HepG2 (cell line): ENCODE measurements around the gene BTAF1. TPM values are rescaled to one million over a fixed set of nuclear protein-coding genes. Genes with fewer than 3 reads are reported as not detected.
A peak's percentile ranks its signal among the peaks of the same experiment; 100 is the strongest.

Source experiments
- CENPX ChIP-seq: sonication (generic); formaldehyde crosslinking; IDR thresholded peaks from 2 replicates; pipeline ENCODE4 v1.9.0; 2021; ENCODE audit warnings: mild to moderate bottlenecking, missing genetic modification reagents, moderate library complexity
- PHB2 ChIP-seq: fragments of 450-650 bp; IDR thresholded peaks from 2 replicates; pipeline ENCODE4 v1.6.1; 2018; ENCODE audit not compliant: partially characterized antibody
- PITX1 ChIP-seq: sonication (generic); formaldehyde crosslinking; IDR thresholded peaks from 2 replicates; pipeline ENCODE4 v1.5.1; 2020; ENCODE audit warnings: mild to moderate bottlenecking, missing genetic modification reagents
- RBAK ChIP-seq: sonication (generic); formaldehyde crosslinking; IDR thresholded peaks from 2 replicates; pipeline ENCODE4 v1.5.1; 2020; ENCODE audit warnings: mild to moderate bottlenecking, missing genetic modification reagents
- SMC3 ChIP-seq: IDR thresholded peaks from 2 replicates; pipeline ENCODE4 v1.6.1; 2011; ENCODE audit warnings: low read length, improper control_type of control experiment
- ZNF451 ChIP-seq: sonication (generic); formaldehyde crosslinking; IDR thresholded peaks from 2 replicates; pipeline ENCODE4 v1.5.0; 2020; ENCODE audit warnings: mild to moderate bottlenecking, missing genetic modification reagents
- ZNF589 ChIP-seq: sonication (generic); formaldehyde crosslinking; conservative IDR thresholded peaks from 2 replicates; pipeline ENCODE4 v1.8.0; 2022; ENCODE audit warnings: mild to moderate bottlenecking, moderate library complexity, missing genetic modification reagents
- ZNF619 ChIP-seq: sonication (generic); formaldehyde crosslinking; IDR thresholded peaks from 2 replicates; pipeline ENCODE4 v1.4.0; 2020; ENCODE audit warnings: mild to moderate bottlenecking, missing genetic modification reagents
- ZNF773 ChIP-seq: sonication (generic); formaldehyde crosslinking; IDR thresholded peaks from 2 replicates; pipeline ENCODE4 v1.4.0; 2020; ENCODE audit warnings: missing genetic modification reagents, borderline replicate concordance
- ZNF883 ChIP-seq: sonication (generic); formaldehyde crosslinking; IDR thresholded peaks from 2 replicates; pipeline ENCODE4 v1.5.1; 2020; ENCODE audit warnings: mild to moderate bottlenecking, missing genetic modification reagents; ENCODE audit errors: not compliant biosample characterization
- polyA plus RNA-seq, 8 experiments: library from polyadenylated mRNA; depleted of rRNA in 3 of 8; stranded (reverse) in 7 of 8; unstranded in 1 of 8; fragments of >200 nt; fragmentation: Illumina TruSeq in 4 of 8; extraction: Trizol in 4 of 8; gene quantifications; 2 replicates each; pipeline versions ENCODE4 v1.2.1 to v1.2.3, GENCODE V29; 2011 to 2016; ENCODE audit warnings: low read depth in 4 of 8, missing spikeins in 1 of 8, mixed read lengths in 1 of 8; ENCODE audit not compliant: insufficient read depth in 1 of 8
- total RNA-seq, 5 experiments: library from RNA; depleted of rRNA; stranded (reverse); fragments of >200 nt; fragmentation: Illumina TruSeq; extraction: Trizol; gene quantifications; 2 replicates each; pipeline ENCODE4 v1.2.3, GENCODE V29; 2016; ENCODE audit warnings: low read depth in 1 of 5
- TF ChIP-seq, protein P1 (sequence below): sonication (generic); formaldehyde crosslinking; IDR thresholded peaks from 2 replicates; pipeline ENCODE4 v1.9.0; 2022; ENCODE audit warnings: missing genetic modification reagents, mild to moderate bottlenecking, borderline replicate concordance
- TF ChIP-seq, protein P2 (sequence below): sonication (generic); formaldehyde crosslinking; IDR thresholded peaks from 2 replicates; pipeline ENCODE4 v1.5.1; 2020; ENCODE audit warnings: missing genetic modification reagents, mild to moderate bottlenecking, borderline replicate concordance
- TF ChIP-seq, protein P3 (sequence below): sonication (generic); formaldehyde crosslinking; IDR thresholded peaks from 2 replicates; pipeline ENCODE4 v1.4.0; 2020; ENCODE audit warnings: missing genetic modification reagents, borderline replicate concordance
- TF ChIP-seq, protein P4 (sequence below): sonication (generic); formaldehyde crosslinking; IDR thresholded peaks from 2 replicates; pipeline ENCODE4 v1.4.0; 2020; ENCODE audit warnings: missing genetic modification reagents, borderline replicate concordance

Gene BTAF1
- total and polyA plus RNA-seq, 2 of the 13 experiments (the other 11 are each of a cell fraction or from before 2014, with no cell fraction given) = 38.6 to 54.1 TPM

DNA sequence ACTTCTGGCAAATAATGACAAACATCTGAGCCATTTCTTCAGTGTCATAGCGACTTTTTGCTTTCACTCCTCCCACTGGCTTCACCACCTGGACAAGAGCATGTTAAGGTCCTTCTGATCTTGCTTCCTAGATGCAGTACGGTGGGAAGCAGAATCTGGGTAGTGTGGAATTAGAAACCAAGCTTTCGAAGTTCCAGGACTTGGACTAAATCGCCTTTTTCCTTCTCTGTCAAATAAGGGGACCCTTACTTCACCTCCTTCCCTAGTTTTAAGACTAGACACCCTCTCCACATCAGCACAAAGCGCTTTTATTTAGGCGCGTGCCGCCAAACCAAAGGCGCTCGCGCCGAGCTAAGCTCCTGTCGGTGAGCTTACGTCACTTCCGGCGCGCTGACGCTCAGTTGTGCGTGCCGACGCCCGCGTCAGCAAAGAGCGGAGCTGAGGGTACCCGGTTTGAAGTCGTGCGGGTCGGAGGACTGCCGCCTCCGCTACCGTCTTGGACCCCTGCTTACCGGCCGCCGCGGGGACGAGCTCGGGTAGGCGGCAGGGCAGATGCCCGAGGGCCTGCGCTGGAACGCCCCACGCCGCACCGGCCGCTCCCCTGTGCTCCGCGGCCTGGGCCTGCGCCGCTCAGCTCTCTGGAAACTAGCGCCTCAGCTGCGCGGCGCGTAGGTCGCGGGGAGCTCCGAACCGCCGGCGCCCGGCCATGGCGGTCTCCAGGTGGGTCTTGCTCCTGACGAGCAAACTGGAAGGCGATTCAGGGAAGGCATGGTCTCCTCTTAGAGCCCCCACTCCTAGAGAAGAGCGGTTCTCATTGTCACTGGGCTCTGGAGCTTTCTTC lies at the start of gene BTAF1 (continued):
- TF ChIP-seq, protein P1, sequence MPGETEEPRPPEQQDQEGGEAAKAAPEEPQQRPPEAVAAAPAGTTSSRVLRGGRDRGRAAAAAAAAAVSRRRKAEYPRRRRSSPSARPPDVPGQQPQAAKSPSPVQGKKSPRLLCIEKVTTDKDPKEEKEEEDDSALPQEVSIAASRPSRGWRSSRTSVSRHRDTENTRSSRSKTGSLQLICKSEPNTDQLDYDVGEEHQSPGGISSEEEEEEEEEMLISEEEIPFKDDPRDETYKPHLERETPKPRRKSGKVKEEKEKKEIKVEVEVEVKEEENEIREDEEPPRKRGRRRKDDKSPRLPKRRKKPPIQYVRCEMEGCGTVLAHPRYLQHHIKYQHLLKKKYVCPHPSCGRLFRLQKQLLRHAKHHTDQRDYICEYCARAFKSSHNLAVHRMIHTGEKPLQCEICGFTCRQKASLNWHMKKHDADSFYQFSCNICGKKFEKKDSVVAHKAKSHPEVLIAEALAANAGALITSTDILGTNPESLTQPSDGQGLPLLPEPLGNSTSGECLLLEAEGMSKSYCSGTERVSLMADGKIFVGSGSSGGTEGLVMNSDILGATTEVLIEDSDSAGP (CRISPR knock-in tag) = peak; percentile 93
- TF ChIP-seq, protein P2, sequence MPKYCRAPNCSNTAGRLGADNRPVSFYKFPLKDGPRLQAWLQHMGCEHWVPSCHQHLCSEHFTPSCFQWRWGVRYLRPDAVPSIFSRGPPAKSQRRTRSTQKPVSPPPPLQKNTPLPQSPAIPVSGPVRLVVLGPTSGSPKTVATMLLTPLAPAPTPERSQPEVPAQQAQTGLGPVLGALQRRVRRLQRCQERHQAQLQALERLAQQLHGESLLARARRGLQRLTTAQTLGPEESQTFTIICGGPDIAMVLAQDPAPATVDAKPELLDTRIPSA = 0 out of 2 replicates have a peak, but pooled peaks have one; percentile 69
- TF ChIP-seq, protein P3, sequence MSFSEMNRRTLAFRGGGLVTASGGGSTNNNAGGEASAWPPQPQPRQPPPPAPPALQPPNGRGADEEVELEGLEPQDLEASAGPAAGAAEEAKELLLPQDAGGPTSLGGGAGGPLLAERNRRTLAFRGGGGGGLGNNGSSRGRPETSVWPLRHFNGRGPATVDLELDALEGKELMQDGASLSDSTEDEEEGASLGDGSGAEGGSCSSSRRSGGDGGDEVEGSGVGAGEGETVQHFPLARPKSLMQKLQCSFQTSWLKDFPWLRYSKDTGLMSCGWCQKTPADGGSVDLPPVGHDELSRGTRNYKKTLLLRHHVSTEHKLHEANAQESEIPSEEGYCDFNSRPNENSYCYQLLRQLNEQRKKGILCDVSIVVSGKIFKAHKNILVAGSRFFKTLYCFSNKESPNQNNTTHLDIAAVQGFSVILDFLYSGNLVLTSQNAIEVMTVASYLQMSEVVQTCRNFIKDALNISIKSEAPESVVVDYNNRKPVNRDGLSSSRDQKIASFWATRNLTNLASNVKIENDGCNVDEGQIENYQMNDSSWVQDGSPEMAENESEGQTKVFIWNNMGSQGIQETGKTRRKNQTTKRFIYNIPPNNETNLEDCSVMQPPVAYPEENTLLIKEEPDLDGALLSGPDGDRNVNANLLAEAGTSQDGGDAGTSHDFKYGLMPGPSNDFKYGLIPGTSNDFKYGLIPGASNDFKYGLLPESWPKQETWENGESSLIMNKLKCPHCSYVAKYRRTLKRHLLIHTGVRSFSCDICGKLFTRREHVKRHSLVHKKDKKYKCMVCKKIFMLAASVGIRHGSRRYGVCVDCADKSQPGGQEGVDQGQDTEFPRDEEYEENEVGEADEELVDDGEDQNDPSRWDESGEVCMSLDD = 0 out of 2 replicates have a peak, but pooled peaks have one; percentile 69
- TF ChIP-seq CENPX (CRISPR knock-in tag) = no peak
- peak; percentile 96; the same call in 1 of the 2 replicates for TF ChIP-seq ZNF451 (CRISPR knock-in tag)
- TF ChIP-seq SMC3 = no peak
- TF ChIP-seq ZNF883 = peak; percentile 95
- no peak for TF ChIP-seq RBAK
- TF ChIP-seq PHB2 = no peak
- TF ChIP-seq ZNF619 (CRISPR knock-in tag) = no peak
- no peak; the same call in 1 of the 2 replicates for TF ChIP-seq ZNF589 (CRISPR knock-in tag)
- peak; percentile 88 for TF ChIP-seq PITX1 (CRISPR knock-in tag)
- TF ChIP-seq, protein P4, sequence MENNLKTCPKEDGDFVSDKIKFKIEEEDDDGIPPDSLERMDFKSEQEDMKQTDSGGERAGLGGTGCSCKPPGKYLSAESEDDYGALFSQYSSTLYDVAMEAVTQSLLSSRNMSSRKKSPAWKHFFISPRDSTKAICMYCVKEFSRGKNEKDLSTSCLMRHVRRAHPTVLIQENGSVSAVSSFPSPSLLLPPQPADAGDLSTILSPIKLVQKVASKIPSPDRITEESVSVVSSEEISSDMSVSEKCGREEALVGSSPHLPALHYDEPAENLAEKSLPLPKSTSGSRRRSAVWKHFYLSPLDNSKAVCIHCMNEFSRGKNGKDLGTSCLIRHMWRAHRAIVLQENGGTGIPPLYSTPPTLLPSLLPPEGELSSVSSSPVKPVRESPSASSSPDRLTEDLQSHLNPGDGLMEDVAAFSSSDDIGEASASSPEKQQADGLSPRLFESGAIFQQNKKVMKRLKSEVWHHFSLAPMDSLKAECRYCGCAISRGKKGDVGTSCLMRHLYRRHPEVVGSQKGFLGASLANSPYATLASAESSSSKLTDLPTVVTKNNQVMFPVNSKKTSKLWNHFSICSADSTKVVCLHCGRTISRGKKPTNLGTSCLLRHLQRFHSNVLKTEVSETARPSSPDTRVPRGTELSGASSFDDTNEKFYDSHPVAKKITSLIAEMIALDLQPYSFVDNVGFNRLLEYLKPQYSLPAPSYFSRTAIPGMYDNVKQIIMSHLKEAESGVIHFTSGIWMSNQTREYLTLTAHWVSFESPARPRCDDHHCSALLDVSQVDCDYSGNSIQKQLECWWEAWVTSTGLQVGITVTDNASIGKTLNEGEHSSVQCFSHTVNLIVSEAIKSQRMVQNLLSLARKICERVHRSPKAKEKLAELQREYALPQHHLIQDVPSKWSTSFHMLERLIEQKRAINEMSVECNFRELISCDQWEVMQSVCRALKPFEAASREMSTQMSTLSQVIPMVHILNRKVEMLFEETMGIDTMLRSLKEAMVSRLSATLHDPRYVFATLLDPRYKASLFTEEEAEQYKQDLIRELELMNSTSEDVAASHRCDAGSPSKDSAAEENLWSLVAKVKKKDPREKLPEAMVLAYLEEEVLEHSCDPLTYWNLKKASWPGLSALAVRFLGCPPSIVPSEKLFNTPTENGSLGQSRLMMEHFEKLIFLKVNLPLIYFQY (CRISPR knock-in tag) = peak; percentile 81
- no peak for TF ChIP-seq ZNF773
